WTC11 (cell line): Measurements from ENCODE around the gene CDYL.

Experiments used
- ATF1 ChIP-seq: sonication (generic); formaldehyde crosslinking; IDR thresholded peaks from 2 replicates; pipeline ENCODE4 v1.8.1; 2023; ENCODE audit warnings: mild to moderate bottlenecking, moderate library complexity, missing genetic modification reagents
- CREB1 ChIP-seq: sonication (generic); formaldehyde crosslinking; IDR thresholded peaks from 2 replicates; pipeline ENCODE4 v1.8.0; 2023; ENCODE audit warnings: mild to moderate bottlenecking, missing genetic modification reagents
- CTCF ChIP-seq: fragments of 200-600 bp; IDR thresholded peaks from 2 replicates; pipeline ENCODE4 v1.8.0; 2022; ENCODE audit warnings: antibody characterized with exemption
- E2F5 ChIP-seq: sonication (generic); formaldehyde crosslinking; IDR thresholded peaks from 2 replicates; pipeline ENCODE4 v1.8.1; 2022; ENCODE audit warnings: mild to moderate bottlenecking, moderate library complexity, missing genetic modification reagents
- GABPB1 ChIP-seq: sonication (generic); formaldehyde crosslinking; IDR thresholded peaks from 2 replicates; pipeline ENCODE4 v1.8.1; 2023; ENCODE audit warnings: mild to moderate bottlenecking, missing genetic modification reagents
- HMGXB4 ChIP-seq: sonication (generic); formaldehyde crosslinking; IDR thresholded peaks from 2 replicates; pipeline ENCODE4 v1.8.1; 2023; ENCODE audit warnings: mild to moderate bottlenecking, moderate library complexity, missing genetic modification reagents
- IRF2 ChIP-seq: sonication (generic); formaldehyde crosslinking; IDR thresholded peaks from 2 replicates; pipeline ENCODE4 v1.8.0; 2022; ENCODE audit warnings: low read depth, missing genetic modification reagents, borderline replicate concordance
- MAX ChIP-seq: sonication (generic); formaldehyde crosslinking; IDR thresholded peaks from 2 replicates; pipeline ENCODE4 v1.8.0; 2022; ENCODE audit warnings: mild to moderate bottlenecking, missing genetic modification reagents
- NFATC4 ChIP-seq: fragments of 250-450 bp; sonication (Bioruptor Pico); IDR thresholded peaks from 2 replicates; pipeline ENCODE4 v1.9.0; 2021; ENCODE audit warnings: mild to moderate bottlenecking
- SMAD3 ChIP-seq: sonication (generic); formaldehyde crosslinking; IDR thresholded peaks from 2 replicates; pipeline ENCODE4 v1.8.0; 2022; ENCODE audit warnings: missing genetic modification reagents, mild to moderate bottlenecking, borderline replicate concordance
- USF2 ChIP-seq: sonication (generic); formaldehyde crosslinking; IDR thresholded peaks from 2 replicates; pipeline ENCODE4 v1.8.1; 2023; ENCODE audit warnings: mild to moderate bottlenecking, missing genetic modification reagents, moderate library complexity
- ZBTB43 ChIP-seq: sonication (generic); formaldehyde crosslinking; IDR thresholded peaks from 2 replicates; pipeline ENCODE4 v1.8.1; 2023; ENCODE audit warnings: mild to moderate bottlenecking, missing genetic modification reagents
- ZNF232 ChIP-seq: sonication (generic); formaldehyde crosslinking; IDR thresholded peaks from 2 replicates; pipeline ENCODE4 v1.8.0; 2022; ENCODE audit warnings: mild to moderate bottlenecking, missing genetic modification reagents
- ZNF423 ChIP-seq: fragments of 250-450 bp; sonication (Bioruptor Pico); IDR thresholded peaks from 2 replicates; pipeline ENCODE4 v2.1.2; 2022; ENCODE audit warnings: mild to moderate bottlenecking, moderate library complexity

- TF ChIP-seq ZBTB43 (CRISPR knock-in tag) = no peak
- TF ChIP-seq CTCF = no peak
- no peak for TF ChIP-seq HMGXB4
- no peak for TF ChIP-seq ATF1 (CRISPR knock-in tag)
- no peak for TF ChIP-seq E2F5 (CRISPR knock-in tag)
- no peak for TF ChIP-seq SMAD3 (CRISPR knock-in tag)
- TF ChIP-seq ZNF232 (CRISPR knock-in tag) = no peak
- TF ChIP-seq USF2 (CRISPR knock-in tag) = no peak
- no peak for TF ChIP-seq GABPB1 (CRISPR knock-in tag)
- TF ChIP-seq CREB1 (CRISPR knock-in tag) = no peak
- no peak for TF ChIP-seq NFATC4 (CRISPR knock-in tag)
- no peak for TF ChIP-seq MAX (CRISPR knock-in tag)
- no peak for TF ChIP-seq IRF2 (CRISPR knock-in tag)
- TF ChIP-seq ZNF423 = no peak
Measured at GRCh38 chr6:4818272-4818938, 42.2 kb downstream of the CDYL start.
